Brain microvascular endothelial cell (primary cell): Measurements from ENCODE around the gene KRTAP19-8.

Source experiments
- DNase-seq: peaks from one replicate; pipeline ENCODE4 v3.0.0-alpha.2; 2020
- H3K27ac ChIP-seq: fragments of 250-450 bp; sonication (Bioruptor Pico); 2 replicates; pipeline ENCODE4 v1.5.1; 2020; ENCODE audit warnings: mild to moderate bottlenecking, moderate library complexity
- H3K27me3 ChIP-seq: fragments of 250-450 bp; sonication (Bioruptor Pico); replicated peaks from 2 replicates; pipeline ENCODE4 v1.5.1; 2020; ENCODE audit warnings: mild to moderate bottlenecking
- H3K36me3 ChIP-seq: fragments of 250-450 bp; sonication (Bioruptor Pico); replicated peaks from 2 replicates; pipeline ENCODE4 v1.5.1; 2020; ENCODE audit warnings: mild to moderate bottlenecking
- H3K4me3 ChIP-seq: 2 replicates; pipeline ENCODE4 v1.5.1; 2011; ENCODE audit warnings: low read depth, mild to moderate bottlenecking, control low read depth, low read length, moderate library complexity
- in situ Hi-C: cut with HindIII; loops from 2 replicates; pipeline ENCODE4 v1.10.0; 2017; ENCODE audit warnings: low sequenced_read_pairs, low pct_ligation_motif_present
- TF ChIP-seq, protein P1 (sequence below): IDR thresholded peaks from 2 replicates; pipeline ENCODE4 v1.5.1; 2011; ENCODE audit warnings: low read depth, mild to moderate bottlenecking, moderate library complexity, low read length, control low read depth, inconsistent platforms; ENCODE audit errors: missing control alignments

Gene KRTAP19-8

DNA sequence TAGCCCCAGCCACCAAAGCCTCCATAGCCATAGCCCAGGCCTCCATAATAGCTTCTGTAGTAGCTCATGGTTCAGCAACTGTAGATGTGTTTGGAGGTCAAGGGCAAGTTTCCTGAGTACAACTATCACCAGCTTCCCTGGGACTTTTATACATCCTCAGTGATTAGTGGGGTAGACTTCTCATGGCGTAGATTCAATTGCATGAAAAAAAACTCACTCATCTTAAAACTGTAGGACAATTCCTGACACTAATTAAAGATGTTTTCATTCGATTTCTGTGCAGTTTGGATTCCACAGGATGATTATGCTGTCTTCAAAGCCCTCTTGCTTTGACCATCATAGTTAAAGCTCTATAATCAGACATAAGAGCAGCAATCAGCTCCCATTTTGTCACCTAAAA lies at the start of gene KRTAP19-8:
KRTAP19-8 (minus strand) TSS at position 101 of the 400 bp plus-strand sequence; CDS start at position 68, 33 bp downstream.
- DNase-seq, result no peak

DNA sequence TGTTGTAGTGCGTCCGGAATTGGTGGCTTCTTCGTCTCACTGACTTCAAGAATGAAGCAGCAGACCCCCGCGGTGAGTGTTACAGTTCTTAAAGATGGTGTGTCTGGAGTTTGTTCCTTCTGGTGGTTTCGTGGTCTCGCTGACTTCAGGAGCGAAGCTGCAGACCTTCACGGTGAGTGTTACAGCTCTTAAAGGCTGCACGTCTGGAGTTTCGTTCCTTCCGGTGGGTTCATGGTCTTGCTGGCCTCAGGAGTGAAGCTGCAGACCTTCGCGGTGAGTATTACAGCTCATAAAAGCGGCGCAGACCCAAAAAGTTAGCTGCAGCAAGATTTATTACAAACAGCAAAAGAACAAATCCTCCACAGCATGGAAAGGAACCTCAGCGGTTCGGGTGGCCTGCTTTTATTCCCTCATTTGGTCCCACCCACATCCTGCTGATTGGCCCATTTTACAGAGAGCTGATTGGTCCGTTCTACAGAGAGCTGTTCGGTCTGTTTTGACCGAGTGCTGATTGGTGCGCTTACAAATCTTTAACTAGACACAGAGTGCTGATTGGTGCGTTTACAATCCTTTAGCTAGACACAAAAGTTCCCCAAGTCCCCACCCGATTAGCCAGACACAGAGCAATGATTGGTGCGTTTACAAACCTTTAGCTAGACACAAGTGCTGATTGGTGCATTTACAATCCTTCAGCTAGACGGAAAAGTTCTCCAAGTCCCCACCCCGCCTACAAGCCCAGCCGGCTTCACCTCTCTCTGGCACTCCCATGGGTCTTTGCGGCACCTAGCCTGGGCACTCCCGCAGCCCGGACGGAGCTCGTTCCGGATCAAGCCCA lies 49.6 kb upstream of the KRTAP19-8 start:
- Histone ChIP-seq H3K36me3 (no peaks in the 10 kb centered on the region), H3K27me3 (no peaks in the 10 kb centered on the region), H3K27ac (no peak overlapping the region), H3K4me3 (no peak overlapping the region)
- in situ Hi-C loops, result no loop called here
- DNase-seq, result no peak
- TF ChIP-seq, protein P1, sequence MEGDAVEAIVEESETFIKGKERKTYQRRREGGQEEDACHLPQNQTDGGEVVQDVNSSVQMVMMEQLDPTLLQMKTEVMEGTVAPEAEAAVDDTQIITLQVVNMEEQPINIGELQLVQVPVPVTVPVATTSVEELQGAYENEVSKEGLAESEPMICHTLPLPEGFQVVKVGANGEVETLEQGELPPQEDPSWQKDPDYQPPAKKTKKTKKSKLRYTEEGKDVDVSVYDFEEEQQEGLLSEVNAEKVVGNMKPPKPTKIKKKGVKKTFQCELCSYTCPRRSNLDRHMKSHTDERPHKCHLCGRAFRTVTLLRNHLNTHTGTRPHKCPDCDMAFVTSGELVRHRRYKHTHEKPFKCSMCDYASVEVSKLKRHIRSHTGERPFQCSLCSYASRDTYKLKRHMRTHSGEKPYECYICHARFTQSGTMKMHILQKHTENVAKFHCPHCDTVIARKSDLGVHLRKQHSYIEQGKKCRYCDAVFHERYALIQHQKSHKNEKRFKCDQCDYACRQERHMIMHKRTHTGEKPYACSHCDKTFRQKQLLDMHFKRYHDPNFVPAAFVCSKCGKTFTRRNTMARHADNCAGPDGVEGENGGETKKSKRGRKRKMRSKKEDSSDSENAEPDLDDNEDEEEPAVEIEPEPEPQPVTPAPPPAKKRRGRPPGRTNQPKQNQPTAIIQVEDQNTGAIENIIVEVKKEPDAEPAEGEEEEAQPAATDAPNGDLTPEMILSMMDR, result no peak

More for the DNA sequence above, at the start of gene KRTAP19-8:
- H3K4me3 ChIP-seq, result no peak within 1 kb of the TSS
- in situ Hi-C loops, result no loop called here
- no peaks in the 10 kb centered on the region for H3K36me3 ChIP-seq
- TF ChIP-seq, protein P1, result no peak
- no peaks in the 10 kb centered on the region for H3K27me3 ChIP-seq
- no peak within 1 kb of the TSS for H3K27ac ChIP-seq

DNA sequence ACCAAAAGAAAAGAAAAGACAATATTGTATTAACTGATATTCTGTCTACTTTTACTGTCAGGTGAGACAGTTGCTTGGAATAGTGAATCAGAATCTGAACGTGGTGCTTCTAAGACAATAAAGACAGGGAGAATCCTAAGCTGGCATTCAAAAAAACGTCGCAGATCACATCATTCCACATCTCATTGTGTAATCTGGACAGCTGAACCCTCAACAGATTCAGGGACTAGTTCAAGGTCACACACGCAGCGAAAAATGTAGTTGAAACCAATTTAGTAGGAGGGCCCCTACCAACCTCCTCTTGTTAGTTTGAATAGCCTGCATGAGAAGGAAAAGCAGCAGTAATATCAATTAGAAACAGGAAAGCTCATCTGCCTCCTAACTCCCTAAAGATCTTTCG lies 46.4 kb upstream of the KRTAP19-8 start:
- in situ Hi-C loops, result no loop called here
- no peaks in the 10 kb centered on the region for H3K27me3 ChIP-seq
- no peak overlapping the region for H3K4me3 ChIP-seq
- no peak for DNase-seq
- H3K36me3 ChIP-seq, result no peaks in the 10 kb centered on the region
- no peak overlapping the region for H3K27ac ChIP-seq
- TF ChIP-seq, protein P1, result no peak

GRCh38 chr21:31078796-31079195 lies 40.5 kb upstream of the KRTAP19-8 start:
- H3K27me3 ChIP-seq, result no peaks in the 10 kb centered on the region
- H3K36me3 ChIP-seq, result no peaks in the 10 kb centered on the region
- in situ Hi-C loops, result no loop called here
- H3K27ac ChIP-seq, result no peak overlapping the region
- DNase-seq, result peak; percentile 29
- TF ChIP-seq, protein P1, result no peak
- H3K4me3 ChIP-seq, result no peak overlapping the region

- TF ChIP-seq, protein P1, result no peak
- H3K27ac ChIP-seq, result no peak overlapping the region
- in situ Hi-C loops, result no loop called here
- H3K36me3 ChIP-seq, result no peaks in the 10 kb centered on the region
- DNase-seq, result no peak
- no peak overlapping the region for H3K4me3 ChIP-seq
- no peaks in the 10 kb centered on the region for H3K27me3 ChIP-seq
These were observed 39.9 kb upstream of the KRTAP19-8 start for GRCh38 chr21:31078216-31078615.
